ENCODE data around the gene PRPS2. TPM values are rescaled to one million over a fixed set of nuclear protein-coding genes. Genes with fewer than 3 reads are reported as not detected.

PRPS2 gene
- total and polyA plus RNA-seq, 2 of the 8 experiments (the other 6 are each of a cell fraction or from before 2014, with no cell fraction given) = 11.8 to 31.4 TPM

DNA sequence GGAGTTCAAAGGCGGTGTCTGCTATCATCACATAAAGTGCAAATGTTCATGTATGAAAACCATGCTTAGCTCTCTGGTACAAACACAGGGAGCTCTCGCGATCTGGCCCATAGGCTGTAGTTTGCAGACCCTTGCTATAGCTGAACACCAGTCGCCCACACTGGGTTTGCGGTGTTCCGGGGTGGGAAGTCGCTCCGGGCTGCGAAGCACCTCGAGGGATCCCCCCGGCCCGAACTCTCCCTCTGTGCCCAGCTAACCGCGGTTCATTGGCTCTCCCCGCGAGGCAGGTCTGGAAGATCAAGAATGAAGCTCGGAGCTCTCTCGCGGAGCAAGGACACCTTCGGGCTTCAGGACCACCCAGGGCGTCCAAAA is 341 bp upstream of the PRPS2 start:
- no peak overlapping the region for H3K14ac ChIP-seq (ENCODE audit: insufficient read length)
- H3K56ac ChIP-seq (replicated peaks; ENCODE audit: insufficient read length, low read depth, low read length) = no peak overlapping the region
- no peak overlapping the region for H3K27ac ChIP-seq (ENCODE audit: low read depth, low read length)
- H2BK20ac ChIP-seq (ENCODE audit: low read length) = no peak overlapping the region
- H3K18ac ChIP-seq (ENCODE audit: extremely low read depth, low read length) = peak overlapping the region; percentile 32; the same call in 1 of the 2 replicates
- H2BK5ac ChIP-seq (ENCODE audit: low read depth, low read length) = no peak overlapping the region
- TF ChIP-seq EGR1 (IDR thresholded peaks at IDR 0.05; ENCODE audit: borderline replicate concordance, low read depth, low read length) = no peak
- peak; percentile 49 for TF ChIP-seq ASH2L (IDR thresholded peaks at IDR 0.05; ENCODE audit: low read length)
- no peak for TF ChIP-seq CHD1 (IDR thresholded peaks at IDR 0.05; ENCODE audit: low read depth, low read length)
- DNase-seq (ENCODE audit: low read depth in 1 of 2, low spot score in 2 of 2) = no peak
- H2AFZ ChIP-seq (ENCODE audit: low read length) = 0 out of 2 replicates have a peak overlapping the region, but pooled peaks have one; percentile 60
- ChIA-PET CTCF (ENCODE audit: partially characterized antibody) (interaction anchor here (0.7 to 2.4 kb wide), 2 partner anchors 20 to 1080 kb away, joined by 3 to 14 read pairs; no protein-coding TSS in a partner anchor), POLR2A (ENCODE audit: partially characterized antibody) (interaction anchor here (1.0 kb wide), 1 partner anchor 31 kb away, joined by 3 read pairs; no protein-coding TSS in a partner anchor)
- peak overlapping the region; percentile 52 to 77 (median 68) for H3K4me3 ChIP-seq (ENCODE audit: extremely low read depth in 1 of 4, insufficient read depth in 2 of 4, low read depth in 3 of 4, low read length in 4 of 4)
- peaks cover 0 to 4% (median 0%) of the 10 kb centered on the region in 4 experiments; a peak in 2 of 7 replicates for H3K4me1 ChIP-seq (replicated peaks in 1 of 4; ENCODE audit: control insufficient read depth in 3 of 4, insufficient read depth in 4 of 4, low read length in 3 of 4)
- H4K91ac ChIP-seq (replicated peaks; ENCODE audit: insufficient read length, low read length) = no peak overlapping the region
- no peaks in the 10 kb centered on the region for H4K20me1 ChIP-seq (replicated peaks in 1 of 2; ENCODE audit: control insufficient read depth in 1 of 2, insufficient read depth in 2 of 2, low read length in 2 of 2)
- peaks cover 0 to 7% (median 0%) of the 10 kb centered on the region in 4 experiments; a peak in 1 of 8 replicates for H3K36me3 ChIP-seq (ENCODE audit: control insufficient read depth in 2 of 4, insufficient read depth in 4 of 4, low read length in 3 of 4)
- no peak overlapping the region for H4K8ac ChIP-seq (ENCODE audit: extremely low read depth, insufficient read depth, low read length)
- H3K79me1 ChIP-seq (ENCODE audit: low read depth, low read length) = no peaks in the 10 kb centered on the region
- no peak overlapping the region for H2BK120ac ChIP-seq (replicated peaks; ENCODE audit: low read depth, low read length)
- 11% methylated on average over 9 of the region's 21 CpGs; no CpG with 5 or more reads in 1 of the 2 experiments for WGBS, 2 experiments (ENCODE audit: extremely low coverage in 1 of 2, insufficient coverage in 1 of 2, insufficient read length in 1 of 2, insufficient replicate concordance in 2 of 2, low coverage in 1 of 2, low lambda C conversion rate in 2 of 2, missing lambda C conversion rate in 1 of 2)
- no peak overlapping the region for H2AK5ac ChIP-seq (ENCODE audit: low read depth, low read length)
- H2BK12ac ChIP-seq (ENCODE audit: low read depth, low read length) = no peak overlapping the region
- H2BK15ac ChIP-seq (ENCODE audit: low read length) = no peak overlapping the region
- no peak for FAIRE-seq
- no peak overlapping the region for H4K5ac ChIP-seq (ENCODE audit: insufficient read length, low read depth, low read length)
- H3K4ac ChIP-seq (replicated peaks; ENCODE audit: insufficient read length, low read depth, low read length) = no peak overlapping the region
- H3K9me3 ChIP-seq (ENCODE audit: insufficient read depth in 2 of 2, low read depth in 1 of 2, low read length in 1 of 2) = no peaks in the 10 kb centered on the region
- H3K23ac ChIP-seq (ENCODE audit: insufficient read length) = no peak overlapping the region
- no peak overlapping the region for H3K9ac ChIP-seq (replicated peaks in 1 of 4; ENCODE audit: extremely low read depth in 1 of 4, low read depth in 3 of 4, low read length in 3 of 4)
- H3K4me2 ChIP-seq (ENCODE audit: insufficient read depth in 1 of 2, low read depth in 2 of 2, low read length in 2 of 2) = peak overlapping the region; percentile 71 to 91
- H3K79me2 ChIP-seq (ENCODE audit: control insufficient read depth in 1 of 2, insufficient read depth in 2 of 2, low read length in 2 of 2) = peaks cover 0 to 33% of the 10 kb centered on the region in 2 experiments; a peak in 2 of 4 replicates
- peaks cover 3 to 9% (median 6%) of the 10 kb centered on the region in 4 experiments for H3K27me3 ChIP-seq (replicated peaks in 1 of 4; ENCODE audit: control insufficient read depth in 3 of 4, extremely low read depth in 1 of 4, insufficient read depth in 3 of 4, low read length in 3 of 4)
- no peaks in the 10 kb centered on the region; the same call in 1 of the 2 replicates for H3K23me2 ChIP-seq (ENCODE audit: low read depth, low read length)
